ENCODE results near the gene PXYLP1. TPM values are rescaled to one million over a fixed set of nuclear protein-coding genes. Genes with fewer than 3 reads are reported as not detected.
A peak's percentile ranks its signal among the peaks of the same experiment; 100 is the strongest.
"Not testable (repeated sequence)": the region's sequence is repeated elsewhere in the genome, so short reads cannot be mapped to it uniquely, and the experiment has no call there.

Gene PXYLP1
- polyA plus RNA-seq (2014; cell fraction: cytosol; rRNA removed) = 52.2 and 74.8 TPM in 2 replicates
- polyA plus RNA-seq (2014; cell fraction: nucleus; rRNA removed) = 40.2 and 52.9 TPM in 2 replicates

- peak; percentile 91 for DNase-seq (ENCODE audit: low spot score)
Observed at GRCh38 chr3:141231101-141231951, at the start of gene PXYLP1. TSS of gene PXYLP1 (plus strand) at chr3:141231825. CDS start at chr3:141260176, 28,351 bp downstream.

- DNase-seq (ENCODE audit: low spot score) = no peak
Observed at GRCh38 chr3:141183606-141184005, 48.0 kb upstream of the PXYLP1 start.

GRCh38 chr3:141184430-141184829 lies 47.2 kb upstream of the PXYLP1 start:
- DNase-seq (ENCODE audit: low spot score) = no peak

GRCh38 chr3:141191097-141191749 lies 40.4 kb upstream of the PXYLP1 start:
- DNase-seq (ENCODE audit: low spot score) = no peak

- DNase-seq (ENCODE audit: low spot score) = peak; percentile 93
Observed at GRCh38 chr3:141192345-141192744, 39.3 kb upstream of the PXYLP1 start.

GRCh38 chr3:141193066-141193830 lies 38.4 kb upstream of the PXYLP1 start:
- no peak for DNase-seq (ENCODE audit: low spot score)

- no peak for DNase-seq (ENCODE audit: low spot score)
Observed at GRCh38 chr3:141201122-141201521, 30.5 kb upstream of the PXYLP1 start.

GRCh38 chr3:141202682-141203081 lies 28.9 kb upstream of the PXYLP1 start:
- DNase-seq (ENCODE audit: low spot score) = no peak

GRCh38 chr3:141203866-141204265 lies 27.8 kb upstream of the PXYLP1 start:
- DNase-seq (ENCODE audit: low spot score) = no peak

- no peak for DNase-seq (ENCODE audit: low spot score)
Observed at GRCh38 chr3:141204343-141204742, 27.3 kb upstream of the PXYLP1 start.

GRCh38 chr3:141211306-141211705 lies 20.3 kb upstream of the PXYLP1 start:
- not testable (repeated sequence) for DNase-seq (ENCODE audit: low spot score)

GRCh38 chr3:141212101-141212500 lies 19.5 kb upstream of the PXYLP1 start:
- no peak for DNase-seq (ENCODE audit: low spot score)

GRCh38 chr3:141212555-141212954 lies 19.1 kb upstream of the PXYLP1 start:
- no peak for DNase-seq (ENCODE audit: low spot score)

- no peak for DNase-seq (ENCODE audit: low spot score)
Observed at GRCh38 chr3:141216975-141217374, 14.7 kb upstream of the PXYLP1 start.

- no peak for DNase-seq (ENCODE audit: low spot score)
Observed at GRCh38 chr3:141217389-141217788, 14.2 kb upstream of the PXYLP1 start.

GRCh38 chr3:141218162-141218835 lies 13.3 kb upstream of the PXYLP1 start:
- DNase-seq (ENCODE audit: low spot score) = no peak

GRCh38 chr3:141218926-141219325 lies 12.7 kb upstream of the PXYLP1 start:
- DNase-seq (ENCODE audit: low spot score) = no peak

- no peak for DNase-seq (ENCODE audit: low spot score)
Observed at GRCh38 chr3:141223673-141224166, 7.9 kb upstream of the PXYLP1 start.

GRCh38 chr3:141225939-141226338 lies 5.7 kb upstream of the PXYLP1 start:
- DNase-seq (ENCODE audit: low spot score) = no peak

- no peak for DNase-seq (ENCODE audit: low spot score)
Observed at GRCh38 chr3:141227216-141227615, 4.4 kb upstream of the PXYLP1 start.

GRCh38 chr3:141227752-141228151 lies 3.9 kb upstream of the PXYLP1 start:
- peak; percentile 81 for DNase-seq (ENCODE audit: low spot score)
